ENCODE measurements around the gene SAMD3. TPM values are rescaled to one million over a fixed set of nuclear protein-coding genes. Genes with fewer than 3 reads are reported as not detected.

SAMD3 gene, protein sequence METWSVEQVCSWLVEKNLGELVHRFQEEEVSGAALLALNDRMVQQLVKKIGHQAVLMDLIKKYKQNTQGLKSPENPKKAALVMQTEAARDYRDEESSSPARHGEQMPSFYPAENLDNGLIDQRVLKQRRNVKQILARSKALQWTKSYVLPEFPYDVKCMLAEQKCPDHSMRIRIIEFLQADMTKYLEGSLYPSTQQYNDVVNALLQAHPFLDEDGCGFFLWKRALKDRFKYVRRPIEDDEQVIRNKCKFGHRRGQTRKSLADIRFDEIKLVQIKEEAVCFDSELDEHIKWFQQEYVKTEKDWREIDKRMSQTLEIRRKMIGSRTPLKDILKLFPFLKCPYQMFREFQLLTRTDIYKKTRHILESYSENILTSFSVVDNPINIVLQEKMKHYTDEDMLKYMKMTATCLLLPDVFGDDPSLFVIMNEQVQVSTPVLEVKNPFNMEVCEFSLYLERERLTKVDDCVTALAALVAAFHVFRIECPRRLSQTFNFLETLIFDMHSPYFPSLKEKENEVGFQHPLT
- total RNA-seq = not detected in 2 replicates

DNA sequence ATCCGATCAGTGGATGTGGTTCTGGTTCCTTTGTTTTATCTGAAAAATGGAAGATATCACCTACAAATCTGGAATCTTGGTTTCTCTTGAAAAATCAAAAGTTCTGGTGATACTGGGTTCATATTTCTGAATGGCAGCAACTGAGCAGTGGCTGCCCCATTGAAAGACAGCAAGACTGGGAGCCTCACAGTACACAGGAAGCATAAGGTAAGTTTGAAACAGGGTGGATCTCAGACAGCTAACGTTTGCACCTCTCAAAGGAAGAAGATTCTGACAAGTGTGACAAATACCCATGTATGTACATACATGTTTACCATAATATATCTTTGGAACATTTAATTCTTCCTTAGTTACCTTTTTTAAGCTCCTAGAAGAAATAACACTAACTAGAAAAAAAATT lies at the start of gene SAMD3:
TSS of gene SAMD3 (minus strand) at position 177 of the 400 bp plus-strand sequence. CDS start 7,678 bp downstream, outside the sequence.

Other genes with a start within 250 kb of the SAMD3 start
- 17.8 and 29.3 TPM in 2 replicates for gene L3MBTL3, start 204.4 kb downstream of the SAMD3 start, total RNA-seq
- gene TMEM200A, start 143.1 kb upstream of the SAMD3 start, total RNA-seq = under 0.01 and 0.07 TPM in 2 replicates

Data from nasal cavity respiratory epithelium epithelial cell of viscerocranial mucosa (primary cell).